NCI-H2029 treated with DMSO at 0.1 percent for 48 hours (cell line): Measurements from ENCODE around the gene CCAR1.
"Not testable (repeated sequence)": the region's sequence is repeated elsewhere in the genome, so short reads cannot be mapped to it uniquely, and the experiment has no call there.

Experiments
- DNase-seq: peaks from one replicate; lab custom pipeline; 2025; lab: John Stamatoyannopoulos, UW

The CCAR1 gene

GRCh38 chr10:68720793-68721672 lies at the start of gene CCAR1:
Gene CCAR1 (plus strand): TSS chr10:68721239. CDS start chr10:68722505, 1,266 bp downstream.
- peak; percentile 78 for DNase-seq

- no peak for DNase-seq
Observed at GRCh38 chr10:68684413-68684812, 36.6 kb upstream of the CCAR1 start.

- DNase-seq: no peak
Observed at GRCh38 chr10:68696018-68696417, 25.0 kb upstream of the CCAR1 start.

- no peak for DNase-seq
Observed at GRCh38 chr10:68697106-68697505, 23.9 kb upstream of the CCAR1 start.

- no peak for DNase-seq
Observed at GRCh38 chr10:68700197-68700596, 20.8 kb upstream of the CCAR1 start.

GRCh38 chr10:68705548-68705947 lies 15.5 kb upstream of the CCAR1 start:
- no peak for DNase-seq

GRCh38 chr10:68708987-68709386 lies 12.1 kb upstream of the CCAR1 start:
- DNase-seq: not testable (repeated sequence)

- DNase-seq: not testable (repeated sequence)
Observed at GRCh38 chr10:68713065-68713464, 8.0 kb upstream of the CCAR1 start.

GRCh38 chr10:68717435-68717834 lies 3.6 kb upstream of the CCAR1 start:
- no peak for DNase-seq

GRCh38 chr10:68721673-68722335 lies 765 bp downstream of the CCAR1 start:
- DNase-seq: no peak

- DNase-seq: no peak
Observed at GRCh38 chr10:68725016-68725415, 4.0 kb downstream of the CCAR1 start.

- no peak for DNase-seq
Observed at GRCh38 chr10:68727146-68727545, 6.1 kb downstream of the CCAR1 start.

GRCh38 chr10:68732651-68733050 lies 11.6 kb downstream of the CCAR1 start:
- DNase-seq: no peak

- DNase-seq: no peak
Observed at GRCh38 chr10:68734349-68734748, 13.3 kb downstream of the CCAR1 start.

- DNase-seq: no peak
Observed at GRCh38 chr10:68735119-68735518, 14.1 kb downstream of the CCAR1 start.

- not testable (repeated sequence) for DNase-seq
Observed at GRCh38 chr10:68735739-68736138, 14.7 kb downstream of the CCAR1 start.

- DNase-seq: not testable (repeated sequence)
Observed at GRCh38 chr10:68740676-68741075, 19.6 kb downstream of the CCAR1 start.

- DNase-seq: no peak
Observed at GRCh38 chr10:68742397-68742796, 21.4 kb downstream of the CCAR1 start.

- DNase-seq: no peak
Observed at GRCh38 chr10:68752711-68753350, 31.8 kb downstream of the CCAR1 start.

GRCh38 chr10:68756246-68756645 lies 35.2 kb downstream of the CCAR1 start:
- no peak for DNase-seq

GRCh38 chr10:68756766-68757165 lies 35.7 kb downstream of the CCAR1 start:
- no peak for DNase-seq

GRCh38 chr10:68759223-68759863 lies 38.3 kb downstream of the CCAR1 start:
- DNase-seq: no peak
